Small intestine (tissue), 7 donors: ENCODE measurements around the gene MAN1C1. TPM values are rescaled to one million over a fixed set of nuclear protein-coding genes. Genes with fewer than 3 reads are reported as not detected.

Experiments
- DNase-seq, 2 donors: peaks; one replicate each; pipeline versions ENCODE4 v3.0.0 to v3.0.0-alpha.2; 2013
- FAIRE-seq: peaks from 2 replicates; lab custom pipeline; 2012; peaks lifted over from hg19 to GRCh38; lab: Jason Lieb, UNC
- H3K27ac ChIP-seq, 3 donors: one replicate each; pipeline ENCODE4 v1.5.1; 2013; ENCODE audit warnings: low read length in 2 of 3, mild to moderate bottlenecking in 2 of 3, control low read depth in 1 of 3, inconsistent platforms in 1 of 3, low read depth in 1 of 3, moderate library complexity in 1 of 3
- H3K27me3 ChIP-seq, 3 donors: one replicate each; pipeline ENCODE4 v1.6.1; 2013; ENCODE audit warnings: low read length in 3 of 3, inconsistent platforms in 1 of 3; ENCODE audit not compliant: control insufficient read depth in 3 of 3, insufficient read depth in 3 of 3
- H3K36me3 ChIP-seq, 3 donors: one replicate each; pipeline ENCODE4 v1.6.1; 2013; ENCODE audit warnings: low read length in 3 of 3, inconsistent platforms in 1 of 3, low read depth in 1 of 3, mild to moderate bottlenecking in 1 of 3, moderate library complexity in 1 of 3; ENCODE audit not compliant: control insufficient read depth in 3 of 3, insufficient read depth in 2 of 3
- H3K4me1 ChIP-seq, 3 donors: one replicate each; pipeline ENCODE4 v1.6.1; 2013; ENCODE audit warnings: low read length in 2 of 3, inconsistent platforms in 1 of 3, low read depth in 1 of 3, mild to moderate bottlenecking in 1 of 3, moderate library complexity in 1 of 3; ENCODE audit not compliant: control insufficient read depth in 3 of 3, insufficient read depth in 2 of 3
- H3K4me3 ChIP-seq, 3 donors: one replicate each; pipeline ENCODE4 v1.5.1; 2013; ENCODE audit warnings: low read length in 3 of 3, control low read depth in 1 of 3, inconsistent platforms in 1 of 3, low read depth in 1 of 3, mild to moderate bottlenecking in 1 of 3, moderate library complexity in 1 of 3
- H3K9me3 ChIP-seq, 2 donors: one replicate each; pipeline ENCODE4 v1.6.1; 2013; ENCODE audit warnings: low read depth in 1 of 2, low read length in 1 of 2; ENCODE audit not compliant: control insufficient read depth in 2 of 2, insufficient read depth in 1 of 2
- WGBS, 3 donors: extraction: QIAGEN DNeasy Blood & Tissue Kit; methylation state at CpG; one replicate each; pipeline ENCODE4 v1.1.7; 2013; 5-methylcytosine and 5-hydroxymethylcytosine counted together
- polyA plus RNA-seq, 4 donors: library from polyadenylated mRNA; stranded (reverse) in 3 of 4; unstranded in 1 of 4; fragments of 200-250 nt in 3 of 4; fragments of 120-200 nt in 1 of 4; gene quantifications; one replicate each; pipeline versions ENCODE4 v1.2.1 to v1.2.3, GENCODE V29; 2013
- donor health status: healthy with polysubstance abuse.
- donor health status: control.
- donor health status: control.
- donor health status: Bipolar disorder and iron deficiency.
- donor health status: healthy.

Gene MAN1C1
- polyA plus RNA-seq, 4 donors = 0.67 to 12.1 (median 3.4) TPM

DNA sequence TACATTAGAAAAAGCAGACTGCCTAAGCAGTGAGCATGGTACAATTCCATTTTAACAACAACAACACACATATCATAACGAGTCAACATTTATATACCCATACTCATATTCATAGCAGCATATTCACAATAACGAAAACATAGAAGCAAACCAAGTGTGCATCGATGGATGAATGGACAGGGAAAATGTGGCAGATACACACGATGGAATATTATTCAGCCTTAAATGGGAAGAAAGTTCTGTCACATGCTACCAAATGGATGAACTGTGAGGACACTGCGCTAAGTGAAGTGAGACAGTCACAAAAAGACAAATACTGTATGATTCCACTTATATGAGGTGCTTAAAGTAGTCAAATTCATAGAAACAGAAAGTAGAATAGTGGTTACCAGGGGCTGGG, 9.5 kb upstream of the MAN1C1 start:
- Histone ChIP-seq H3K4me1 (peaks cover 0 to 2% (median 0%) of the 10 kb centered on the region in 3 donors), H3K27me3 (peaks cover 0 to 6% (median 0%) of the 10 kb centered on the region in 3 donors), H3K9me3 (no peaks in the 10 kb centered on the region), H3K36me3 (no peaks in the 10 kb centered on the region), H3K4me3 (no peak overlapping the region), H3K27ac (no peak overlapping the region)
- FAIRE-seq (no peak), DNase-seq (no peak)
- 87 to 92% (median 92%) methylated on average over 5 of the region's 5 CpGs for WGBS, 3 donors

GRCh38 chr1:25608488-25609178, 8.0 kb upstream of the MAN1C1 start:
- H3K27me3 ChIP-seq = peaks cover 0 to 6% (median 0%) of the 10 kb centered on the region in 3 donors
- H3K9me3 ChIP-seq = no peaks in the 10 kb centered on the region
- FAIRE-seq = peak; percentile 57
- H3K4me3 ChIP-seq = no peak overlapping the region
- H3K4me1 ChIP-seq = peaks cover 0 to 2% (median 0%) of the 10 kb centered on the region in 3 donors
- 12 to 20% (median 18%) methylated on average over 15 of the region's 15 CpGs for WGBS, 3 donors
- DNase-seq = peak; percentile 86 to 87
- H3K36me3 ChIP-seq = no peaks in the 10 kb centered on the region
- H3K27ac ChIP-seq = no peak overlapping the region

DNA sequence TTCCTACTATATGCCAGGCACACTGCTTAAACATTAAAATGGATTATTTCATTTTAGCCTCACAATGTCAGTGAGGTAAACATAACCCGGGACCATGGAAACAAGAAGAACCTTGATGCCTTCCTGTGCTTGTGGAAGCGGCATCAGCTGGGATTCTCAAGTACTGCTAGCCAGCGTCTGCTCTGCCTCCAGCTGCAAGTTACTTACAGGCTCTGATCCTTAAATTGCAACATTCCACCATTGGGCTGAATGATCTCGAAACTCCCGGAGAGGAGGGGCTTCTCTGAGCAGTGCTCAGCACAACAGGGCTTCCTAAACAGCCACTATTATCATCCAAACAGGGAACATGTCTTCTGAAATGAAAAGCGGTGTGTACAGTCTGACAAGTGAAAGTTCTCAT, 6.7 kb upstream of the MAN1C1 start:
- H3K36me3 ChIP-seq = no peaks in the 10 kb centered on the region
- no peak overlapping the region for H3K4me3 ChIP-seq
- peaks cover 0 to 2% (median 0%) of the 10 kb centered on the region in 3 donors for H3K4me1 ChIP-seq
- FAIRE-seq = no peak
- no peak overlapping the region for H3K27ac ChIP-seq
- WGBS, 3 donors = 59 to 69% (median 64%) methylated on average over 6 of the region's 6 CpGs
- H3K27me3 ChIP-seq = peaks cover 0 to 9% (median 0%) of the 10 kb centered on the region in 3 donors
- DNase-seq = no peak
- H3K9me3 ChIP-seq = no peaks in the 10 kb centered on the region

DNA sequence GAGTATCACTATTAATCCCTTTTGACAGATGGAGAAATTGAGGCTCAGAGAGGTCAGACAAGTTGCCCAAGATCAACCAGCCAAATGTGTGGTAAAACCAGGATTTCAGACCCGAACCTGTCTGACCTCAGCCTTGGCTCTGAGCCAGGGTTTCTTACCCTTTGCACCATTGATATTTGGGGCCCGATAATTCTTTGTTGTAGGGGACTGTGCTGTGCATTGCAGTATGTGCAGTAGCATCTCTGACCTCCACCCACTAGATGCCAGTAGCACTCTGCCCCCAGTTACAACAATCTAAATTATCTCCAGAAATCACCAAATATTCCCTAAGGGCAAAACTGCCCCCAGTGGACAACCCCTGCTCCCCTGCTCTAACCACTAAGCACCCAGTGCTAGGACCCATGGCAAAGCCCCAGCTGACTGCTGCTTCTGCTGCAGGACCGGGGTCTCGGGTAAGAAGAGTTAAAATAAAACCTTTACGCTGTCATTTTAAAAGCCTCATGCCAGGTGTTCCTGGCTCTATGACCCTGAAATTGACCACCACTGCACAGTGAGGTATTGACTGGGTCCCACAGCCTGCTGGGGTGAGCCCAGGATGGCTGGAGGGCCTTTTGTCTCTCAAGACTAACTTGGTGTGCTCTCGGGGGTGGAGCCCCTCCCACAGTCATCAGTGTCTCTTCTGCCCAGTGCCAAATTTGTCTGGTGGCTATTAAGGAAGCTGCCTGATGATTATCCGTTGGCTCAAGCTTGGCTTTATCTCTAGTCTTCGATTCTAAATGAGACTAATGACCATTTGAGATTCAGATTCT, 5.6 kb upstream of the MAN1C1 start:
- DNase-seq (peak in 1 of 2 donors; percentile 23), FAIRE-seq (no peak)
- H3K4me1 ChIP-seq = peaks cover 0 to 5% (median 0%) of the 10 kb centered on the region in 3 donors
- H3K9me3 ChIP-seq = no peaks in the 10 kb centered on the region
- WGBS, 3 donors = 24 to 55% (median 43%) methylated on average over 8 of the region's 8 CpGs
- no peak overlapping the region for H3K27ac ChIP-seq
- no peak overlapping the region for H3K4me3 ChIP-seq
- H3K36me3 ChIP-seq = no peaks in the 10 kb centered on the region
- peaks cover 0 to 9% (median 0%) of the 10 kb centered on the region in 3 donors for H3K27me3 ChIP-seq

GRCh38 chr1:25611843-25612242, 4.7 kb upstream of the MAN1C1 start:
- H3K27ac ChIP-seq = no peak overlapping the region
- 87 to 95% (median 91%) methylated on average over 1 of the region's 1 CpG for WGBS, 3 donors
- peaks cover 0 to 7% (median 0%) of the 10 kb centered on the region in 3 donors for H3K4me1 ChIP-seq
- DNase-seq (no peak), FAIRE-seq (no peak)
- H3K27me3 ChIP-seq = peaks cover 0 to 9% (median 0%) of the 10 kb centered on the region in 3 donors
- H3K9me3 ChIP-seq = no peaks in the 10 kb centered on the region
- H3K4me3 ChIP-seq = no peak overlapping the region
- H3K36me3 ChIP-seq = no peaks in the 10 kb centered on the region

- DNase-seq = no peak
- H3K4me1 ChIP-seq = peaks cover 0 to 7% (median 0%) of the 10 kb centered on the region in 3 donors
- WGBS, 3 donors = 77 to 85% (median 83%) methylated on average over 3 of the region's 3 CpGs
- H3K9me3 ChIP-seq = no peaks in the 10 kb centered on the region
- FAIRE-seq = no peak
- H3K27me3 ChIP-seq = peaks cover 0 to 9% (median 0%) of the 10 kb centered on the region in 3 donors
- no peak overlapping the region for H3K27ac ChIP-seq
- H3K4me3 ChIP-seq = no peak overlapping the region
- H3K36me3 ChIP-seq = no peaks in the 10 kb centered on the region
Observed at GRCh38 chr1:25612421-25612820, 4.2 kb upstream of the MAN1C1 start.

GRCh38 chr1:25613091-25613490, 3.5 kb upstream of the MAN1C1 start:
- DNase-seq (no peak), FAIRE-seq (no peak)
- H3K36me3 ChIP-seq = no peaks in the 10 kb centered on the region
- H3K4me1 ChIP-seq = peaks cover 0 to 12% (median 0%) of the 10 kb centered on the region in 3 donors
- H3K27me3 ChIP-seq = peaks cover 0 to 14% (median under 1%) of the 10 kb centered on the region in 3 donors
- H3K4me3 ChIP-seq = no peak overlapping the region
- H3K9me3 ChIP-seq = no peaks in the 10 kb centered on the region
- WGBS, 3 donors = 86 to 90% (median 87%) methylated on average over 3 of the region's 3 CpGs
- H3K27ac ChIP-seq = no peak overlapping the region

DNA sequence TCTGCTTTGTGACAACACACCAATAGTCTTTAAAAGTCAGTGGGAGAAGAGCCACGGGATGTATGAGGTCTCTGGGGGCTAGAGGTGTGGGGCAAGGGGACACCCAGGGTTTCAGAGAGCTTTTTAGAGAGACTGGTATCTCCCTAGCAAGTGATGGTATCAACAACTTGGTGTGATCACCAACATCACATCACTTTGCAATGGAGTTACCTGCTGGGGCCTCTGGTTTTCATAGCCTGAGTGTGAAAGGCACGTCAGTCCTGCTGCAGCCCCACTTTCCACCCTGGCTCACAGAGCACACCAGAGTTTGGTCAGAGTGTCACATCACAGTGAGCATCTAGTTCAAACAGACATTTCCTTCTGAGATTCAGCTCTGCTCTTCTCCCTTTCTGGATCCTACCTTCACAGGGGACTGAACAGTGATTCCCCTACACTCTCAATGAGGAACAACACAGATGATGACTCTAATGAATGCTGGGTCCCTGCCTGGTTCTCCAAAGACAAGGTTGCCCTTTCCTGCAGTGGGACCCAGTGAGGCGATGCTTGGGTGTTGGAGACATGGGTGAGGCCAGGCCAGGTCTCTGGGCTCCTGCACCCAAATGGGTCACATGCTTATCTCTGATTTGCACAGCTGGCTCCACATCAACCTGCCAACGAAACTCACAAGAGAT, 2.0 kb upstream of the MAN1C1 start:
- peaks cover 0 to 17% (median 0%) of the 10 kb centered on the region in 3 donors for H3K4me1 ChIP-seq
- 43 to 64% (median 47%) methylated on average over 4 of the region's 4 CpGs for WGBS, 3 donors
- DNase-seq (no peak), FAIRE-seq (no peak)
- no peak overlapping the region for H3K4me3 ChIP-seq
- H3K36me3 ChIP-seq = no peaks in the 10 kb centered on the region
- peaks cover 0 to 27% (median 2%) of the 10 kb centered on the region in 3 donors for H3K27me3 ChIP-seq
- H3K9me3 ChIP-seq = no peaks in the 10 kb centered on the region
- H3K27ac ChIP-seq = no peak overlapping the region
